Frontal cortex (tissue), 4 donors: Measurements from ENCODE around the gene HERC5. TPM values are rescaled to one million over a fixed set of nuclear protein-coding genes. Genes with fewer than 3 reads are reported as not detected.
A peak's percentile ranks its signal among the peaks of the same experiment; 100 is the strongest.
"Not testable (repeated sequence)": the region's sequence is repeated elsewhere in the genome, so short reads cannot be mapped to it uniquely, and the experiment has no call there.

Experiments
- DNase-seq, 2 donors: peaks; one replicate each; pipeline ENCODE4 v3.0.0; 2012; ENCODE audit warnings: low spot score in 2 of 2
- FAIRE-seq: peaks from 2 replicates; lab custom pipeline; 2012; peaks lifted over from hg19 to GRCh38; lab: Jason Lieb, UNC
- total RNA-seq: library from RNA; depleted of rRNA; stranded (reverse); fragments of >200 nt; gene quantifications from one replicate; pipeline ENCODE4 v1.2.3, GENCODE V29; 2014
- donor health status: control.
- donor health status: control.
- donor health status: control.

Gene HERC5
- total RNA-seq, 1 donor from 2014 or later: 2.4 TPM

GRCh38 chr4:88447371-88448095 is 9.4 kb upstream of the HERC5 start:
- FAIRE-seq: no peak

GRCh38 chr4:88448211-88448765 is 8.6 kb upstream of the HERC5 start:
- not testable (repeated sequence) for FAIRE-seq, DNase-seq

More at GRCh38 chr4:88447371-88448095, 9.4 kb upstream of the HERC5 start:
- DNase-seq: no peak

- no peak for DNase-seq
- no peak for FAIRE-seq
Observed at GRCh38 chr4:88448889-88449288, 8.0 kb upstream of the HERC5 start.

- DNase-seq (no peak), FAIRE-seq (no peak)
Observed at GRCh38 chr4:88449290-88449689, 7.6 kb upstream of the HERC5 start.

- DNase-seq (no peak), FAIRE-seq (no peak)
Observed at GRCh38 chr4:88451205-88451604, 5.7 kb upstream of the HERC5 start.

GRCh38 chr4:88452912-88453311 is 4.0 kb upstream of the HERC5 start:
- DNase-seq: no peak
- FAIRE-seq: no peak

- DNase-seq (peak in 1 of 2 donors; percentile 22), FAIRE-seq (no peak)
Observed at GRCh38 chr4:88457307-88458103, 586 bp downstream of the HERC5 start.

- DNase-seq (peak in 1 of 2 donors; percentile 18), FAIRE-seq (no peak)
Observed at GRCh38 chr4:88458104-88458740, 1.3 kb downstream of the HERC5 start.

GRCh38 chr4:88465653-88466192 is 8.8 kb downstream of the HERC5 start:
- no peak for DNase-seq
- FAIRE-seq: no peak

- DNase-seq (no peak), FAIRE-seq (no peak)
Observed at GRCh38 chr4:88467392-88467791, 10.5 kb downstream of the HERC5 start.

- FAIRE-seq (no peak), DNase-seq (no peak)
Observed at GRCh38 chr4:88477229-88477860, 20.4 kb downstream of the HERC5 start.

GRCh38 chr4:88478247-88478646 is 21.3 kb downstream of the HERC5 start:
- DNase-seq (no peak), FAIRE-seq (no peak)

- FAIRE-seq (no peak), DNase-seq (no peak)
Observed at GRCh38 chr4:88481537-88481936, 24.6 kb downstream of the HERC5 start.

- FAIRE-seq: no peak
- DNase-seq: no peak
Observed at GRCh38 chr4:88489100-88489761, 32.3 kb downstream of the HERC5 start.

GRCh38 chr4:88497859-88498409 is 41.0 kb downstream of the HERC5 start:
- no peak for FAIRE-seq
- DNase-seq: no peak

- no peak for FAIRE-seq
Observed at GRCh38 chr4:88503344-88503743, 46.4 kb downstream of the HERC5 start.

GRCh38 chr4:88511236-88511635 is 54.3 kb downstream of the HERC5 start:
- no peak for FAIRE-seq

More at GRCh38 chr4:88503344-88503743, 46.4 kb downstream of the HERC5 start:
- no peak for DNase-seq

GRCh38 chr4:88514557-88515511 is 57.9 kb downstream of the HERC5 start:
- FAIRE-seq (no peak), DNase-seq (no peak)

More at GRCh38 chr4:88511236-88511635, 54.3 kb downstream of the HERC5 start:
- DNase-seq: no peak
